Left lung (tissue), 10 donors: ENCODE measurements around the gene TUBGCP2. TPM values are rescaled to one million over a fixed set of nuclear protein-coding genes. Genes with fewer than 3 reads are reported as not detected.

Experiments
- ATAC-seq: fragments of 200-7000 bp; cut with Tn5 transposase; one replicate; pipeline ENCODE4 v1.9.1; 2020; ENCODE audit warnings: moderate library complexity
- DNase-seq, 4 donors: peaks; one replicate each; pipeline ENCODE4 v3.0.0-alpha.2; 2013 to 2020
- H3K27ac ChIP-seq, 2 donors: fragments of 200-600 bp; sonication (generic) in 1 of 2; one replicate each; pipeline versions ENCODE4 v1.5.0 to v1.8.0; 2020 to 2021
- H3K27me3 ChIP-seq, 2 donors: fragments of 200-600 bp; sonication (generic) in 1 of 2; one replicate each; pipeline versions ENCODE4 v1.5.0 to v1.8.0; 2020 to 2021
- H3K36me3 ChIP-seq, 2 donors: fragments of 200-600 bp; sonication (generic) in 1 of 2; one replicate each; pipeline versions ENCODE4 v1.5.0 to v1.8.0; 2020 to 2021
- H3K4me1 ChIP-seq, 2 donors: fragments of 200-600 bp; one replicate each; pipeline ENCODE4 v1.8.0; 2021
- H3K4me3 ChIP-seq, 2 donors: fragments of 200-600 bp; sonication (generic) in 1 of 2; one replicate each; pipeline versions ENCODE4 v1.5.0 to v1.8.0; 2020 to 2021; ENCODE audit warnings: mild to moderate bottlenecking in 1 of 2
- H3K9me3 ChIP-seq, 2 donors: fragments of 200-600 bp; sonication (generic) in 1 of 2; one replicate each; pipeline versions ENCODE4 v1.5.0 to v1.8.0; 2020 to 2021
- intact Hi-C, 2 donors: fragments of 100-400 bp; cut with DNase I; formaldehyde crosslinking; loops; one replicate each; pipeline versions ENCODE4 v1.11.2 to v1.14.2; 2022
- polyA plus RNA-seq, 6 donors: library from polyadenylated mRNA; unstranded; fragments of 120-200 nt; gene quantifications; one replicate each; pipeline ENCODE4 v1.2.1, GENCODE V29; 2013; ENCODE audit not compliant: insufficient read length in 6 of 6
- total RNA-seq, 2 donors: library from RNA; stranded (reverse); fragmentation: NEBNext Ultra II Directional; extraction: Animal tissue kit (Norgen Biotek cat#: 25700); gene quantifications; one replicate each; pipeline ENCODE4 v1.2.1, GENCODE V29; 2021
- TF ChIP-seq, protein P1 (sequence below), 2 donors: fragments of 200-600 bp; sonication (generic) in 1 of 2; IDR thresholded peaks; one replicate each; pipeline versions ENCODE4 v1.5.0 to v1.8.0; 2021; ENCODE audit warnings: antibody characterized with exemption in 2 of 2
- donor health status: DM: no; HTN: yes; CAD: no.
- donor health status: DM: no; HTN: no; CAD: no.

TUBGCP2 gene
- total and polyA plus RNA-seq, 8 donors: 44.2 to 62.3 (median 52.1) TPM

DNA sequence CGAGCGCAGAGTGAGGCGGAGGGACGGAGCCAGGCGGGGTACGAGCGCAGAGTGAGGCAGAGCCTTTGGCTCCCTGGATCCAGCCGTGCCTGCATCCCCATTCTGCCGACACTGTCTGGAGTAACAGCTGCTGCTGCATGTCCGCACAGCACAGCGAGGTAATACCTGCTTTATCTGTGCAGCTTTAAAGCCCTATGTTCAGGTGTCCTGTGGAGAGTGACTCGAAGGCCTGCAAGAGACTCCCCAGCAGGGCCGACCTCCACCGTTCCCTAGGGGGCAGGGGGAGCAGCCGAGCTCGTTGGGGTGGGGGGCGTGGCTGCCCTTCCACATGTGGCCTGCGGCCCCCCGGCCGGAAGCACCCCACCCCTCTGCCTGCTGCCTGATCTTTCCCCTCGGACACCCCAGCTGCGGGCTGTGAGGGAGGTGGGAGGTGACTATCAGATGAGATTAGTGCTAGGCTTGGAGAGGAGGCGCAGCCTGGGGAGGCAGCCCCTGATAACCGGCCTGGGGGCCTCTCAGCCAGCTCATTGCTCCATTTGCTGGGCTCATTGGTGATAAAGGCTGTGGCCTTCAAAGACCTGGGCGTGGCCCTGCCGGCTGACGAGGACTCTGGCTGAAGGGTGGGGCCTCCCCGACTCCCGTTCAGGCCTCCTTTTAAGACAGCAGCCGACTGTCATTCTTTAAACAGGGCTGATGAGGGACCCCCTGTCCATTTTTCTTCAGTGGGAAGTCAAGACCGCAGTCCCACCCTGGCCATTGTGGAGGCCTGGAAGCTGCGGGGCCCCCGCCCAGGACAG, 63.0 kb downstream of the TUBGCP2 start:
- Histone ChIP-seq H3K4me1 (peaks cover 0 to 11% of the 10 kb centered on the region in 2 donors), H3K27ac (no peak overlapping the region), H3K4me3 (no peak overlapping the region), H3K9me3 (no peaks in the 10 kb centered on the region), H3K27me3 (peaks cover 8 to 93% of the 10 kb centered on the region in 2 donors), H3K36me3 (no peaks in the 10 kb centered on the region)
- intact Hi-C loops: no loop called here
- DNase-seq (no peak), ATAC-seq (peak; percentile 27)
- TF ChIP-seq, protein P1, sequence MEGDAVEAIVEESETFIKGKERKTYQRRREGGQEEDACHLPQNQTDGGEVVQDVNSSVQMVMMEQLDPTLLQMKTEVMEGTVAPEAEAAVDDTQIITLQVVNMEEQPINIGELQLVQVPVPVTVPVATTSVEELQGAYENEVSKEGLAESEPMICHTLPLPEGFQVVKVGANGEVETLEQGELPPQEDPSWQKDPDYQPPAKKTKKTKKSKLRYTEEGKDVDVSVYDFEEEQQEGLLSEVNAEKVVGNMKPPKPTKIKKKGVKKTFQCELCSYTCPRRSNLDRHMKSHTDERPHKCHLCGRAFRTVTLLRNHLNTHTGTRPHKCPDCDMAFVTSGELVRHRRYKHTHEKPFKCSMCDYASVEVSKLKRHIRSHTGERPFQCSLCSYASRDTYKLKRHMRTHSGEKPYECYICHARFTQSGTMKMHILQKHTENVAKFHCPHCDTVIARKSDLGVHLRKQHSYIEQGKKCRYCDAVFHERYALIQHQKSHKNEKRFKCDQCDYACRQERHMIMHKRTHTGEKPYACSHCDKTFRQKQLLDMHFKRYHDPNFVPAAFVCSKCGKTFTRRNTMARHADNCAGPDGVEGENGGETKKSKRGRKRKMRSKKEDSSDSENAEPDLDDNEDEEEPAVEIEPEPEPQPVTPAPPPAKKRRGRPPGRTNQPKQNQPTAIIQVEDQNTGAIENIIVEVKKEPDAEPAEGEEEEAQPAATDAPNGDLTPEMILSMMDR (IDR thresholded peaks at IDR 0.05): no peak

DNA sequence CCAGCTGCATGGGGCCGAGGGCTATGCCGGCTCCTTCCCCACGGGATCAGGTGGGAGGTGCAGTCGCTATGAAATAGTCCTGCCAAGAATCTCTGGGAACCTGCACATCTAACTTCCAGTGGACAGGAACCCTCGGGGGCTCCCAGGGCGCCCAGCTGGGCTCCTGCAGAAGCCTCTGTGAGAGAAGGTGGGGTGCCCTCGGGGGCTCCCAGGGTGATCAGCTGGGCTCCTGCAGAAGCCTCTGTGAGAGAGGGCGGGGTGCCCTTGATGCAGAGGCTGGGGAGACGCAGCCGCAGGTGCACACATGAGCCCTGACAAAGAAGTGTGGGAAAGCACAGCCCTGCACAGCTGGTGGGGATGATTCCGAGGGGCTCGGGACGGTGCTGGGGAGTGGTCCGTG, 65.1 kb downstream of the TUBGCP2 start:
- TF ChIP-seq, protein P1 (IDR thresholded peaks at IDR 0.05): no peak
- no peak overlapping the region for H3K4me3 ChIP-seq
- no peak for DNase-seq
- H3K36me3 ChIP-seq: no peaks in the 10 kb centered on the region
- H3K27ac ChIP-seq: no peak overlapping the region
- ATAC-seq: no peak
- no peaks in the 10 kb centered on the region for H3K9me3 ChIP-seq
- H3K27me3 ChIP-seq: peaks cover 18 to 100% of the 10 kb centered on the region in 2 donors
- peaks cover 0 to 12% of the 10 kb centered on the region in 2 donors for H3K4me1 ChIP-seq
- intact Hi-C loops: no loop called here

DNA sequence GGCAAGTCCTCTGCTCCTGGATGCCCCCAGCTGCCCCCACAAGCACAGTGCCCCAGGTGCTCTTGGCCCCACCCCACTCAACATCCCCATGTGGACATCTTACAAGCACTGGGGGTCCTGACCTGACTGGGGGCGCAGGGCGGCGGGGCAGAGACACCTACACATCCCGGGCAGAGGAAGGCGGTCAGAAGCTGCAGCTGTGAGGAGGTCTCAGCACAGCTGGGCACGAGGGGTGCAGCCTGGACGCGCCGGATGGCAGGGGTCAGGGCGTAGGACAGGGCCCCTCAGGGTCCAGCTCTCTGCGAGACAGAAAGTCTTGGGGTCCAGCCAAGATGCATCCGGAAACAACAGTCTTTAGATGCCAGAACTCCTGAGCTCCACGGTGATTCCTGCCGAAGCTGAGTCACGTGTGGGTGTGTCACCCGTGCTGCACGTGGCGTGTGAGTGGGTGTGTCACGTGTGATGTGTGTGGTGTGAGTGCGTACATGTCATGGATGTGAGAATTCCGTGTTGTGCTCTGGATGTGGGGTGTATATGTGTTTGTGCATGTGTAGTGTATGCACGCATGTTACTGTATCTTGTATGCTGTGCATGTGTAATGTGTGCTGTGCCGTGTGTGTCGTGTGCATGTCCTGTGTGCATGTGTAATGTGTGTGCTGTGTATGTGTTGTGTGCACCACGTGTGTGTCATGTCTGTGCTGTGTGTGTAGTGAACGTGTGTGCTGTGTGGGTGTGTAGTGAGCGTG, 65.9 kb downstream of the TUBGCP2 start:
- TF ChIP-seq, protein P1 (IDR thresholded peaks at IDR 0.05): no peak
- Histone ChIP-seq H3K27ac (no peak overlapping the region), H3K9me3 (no peaks in the 10 kb centered on the region), H3K4me3 (no peak overlapping the region), H3K4me1 (peaks cover 0 to 17% of the 10 kb centered on the region in 2 donors), H3K27me3 (peaks cover 26 to 100% of the 10 kb centered on the region in 2 donors), H3K36me3 (no peaks in the 10 kb centered on the region)
- intact Hi-C loops: no loop called here
- DNase-seq (no peak), ATAC-seq (no peak)

DNA sequence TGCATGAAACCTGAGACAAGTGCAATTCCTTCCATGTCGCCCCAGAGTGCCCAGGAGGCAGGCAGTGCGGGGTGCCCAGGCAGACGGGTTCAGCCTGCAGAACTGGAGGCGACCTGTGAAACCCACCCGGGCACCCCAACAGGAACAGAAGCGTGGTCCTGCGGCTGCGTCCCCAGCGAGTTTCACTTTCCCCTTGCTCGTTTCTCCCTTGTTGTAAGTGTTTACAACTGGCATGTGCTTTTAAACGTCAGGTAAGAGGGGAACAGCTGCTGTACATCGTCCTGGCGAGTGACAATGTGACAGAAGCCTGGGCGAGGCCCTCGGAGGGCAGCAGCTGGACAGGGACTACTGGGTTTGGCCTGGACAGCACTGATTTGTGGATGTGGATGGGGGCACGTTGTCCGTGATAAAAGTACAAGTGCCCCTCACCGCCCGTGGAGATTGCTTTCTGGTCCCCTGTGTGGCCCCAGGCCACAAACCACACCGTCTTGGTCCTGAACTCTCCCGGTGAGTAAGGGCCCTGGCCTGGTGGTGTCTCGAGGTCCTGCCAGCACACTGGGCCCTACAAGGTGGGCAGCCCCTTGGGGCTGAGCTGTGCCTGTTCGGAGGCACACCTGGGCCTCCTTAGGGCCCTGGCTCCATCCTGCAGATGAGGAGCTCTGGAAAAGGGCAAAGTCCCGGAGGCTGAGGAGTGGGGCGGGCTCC, 67.0 kb downstream of the TUBGCP2 start:
- H3K27me3 ChIP-seq: peaks cover 37 to 100% of the 10 kb centered on the region in 2 donors
- H3K4me3 ChIP-seq: peak overlapping the region in 1 of 2 donors; percentile 10
- ATAC-seq: peak; percentile 25
- H3K4me1 ChIP-seq: peaks cover 6 to 28% of the 10 kb centered on the region in 2 donors
- no peaks in the 10 kb centered on the region for H3K9me3 ChIP-seq
- no peak overlapping the region for H3K27ac ChIP-seq
- DNase-seq: no peak
- intact Hi-C loops: no loop called here
- TF ChIP-seq, protein P1 (IDR thresholded peaks at IDR 0.05): no peak
- H3K36me3 ChIP-seq: no peaks in the 10 kb centered on the region
